Globus pallidus (tissue), 1 donor: ENCODE data around the gene TRIM69.

Source experiments
- DNase-seq: peaks from one replicate; pipeline ENCODE4 v3.0.0-alpha.2; 2015; ENCODE audit warnings: low spot score

TRIM69 gene

GRCh38 chr15:44804298-44805046 lies 68.1 kb downstream of the TRIM69 start:
- DNase-seq = no peak

- DNase-seq = no peak
These were observed 72.2 kb downstream of the TRIM69 start for GRCh38 chr15:44808557-44808956.

- DNase-seq = no peak
These were observed 73.9 kb downstream of the TRIM69 start for GRCh38 chr15:44810237-44810636.

- no peak for DNase-seq
These were observed 75.0 kb downstream of the TRIM69 start for GRCh38 chr15:44811337-44811736.

- no peak for DNase-seq
These were observed 75.7 kb downstream of the TRIM69 start for GRCh38 chr15:44812029-44812517.

- DNase-seq = no peak
These were observed 76.9 kb downstream of the TRIM69 start for GRCh38 chr15:44813231-44813630.
